HUDEP-2 (cell line): ENCODE results near the gene SCUBE1.

Experiments used
- DNase-seq, 76 experiments: peaks; one replicate each; lab custom pipeline; 2025; ENCODE audit not compliant: unreplicated experiment in 76 of 76; lab: John Stamatoyannopoulos, UW

SCUBE1 gene

GRCh38 chr22:43329061-43329460, 14.1 kb downstream of the SCUBE1 start:
- no peak for DNase-seq

- no peak for DNase-seq
These were observed 16.1 kb downstream of the SCUBE1 start for GRCh38 chr22:43327157-43327438.

DNA sequence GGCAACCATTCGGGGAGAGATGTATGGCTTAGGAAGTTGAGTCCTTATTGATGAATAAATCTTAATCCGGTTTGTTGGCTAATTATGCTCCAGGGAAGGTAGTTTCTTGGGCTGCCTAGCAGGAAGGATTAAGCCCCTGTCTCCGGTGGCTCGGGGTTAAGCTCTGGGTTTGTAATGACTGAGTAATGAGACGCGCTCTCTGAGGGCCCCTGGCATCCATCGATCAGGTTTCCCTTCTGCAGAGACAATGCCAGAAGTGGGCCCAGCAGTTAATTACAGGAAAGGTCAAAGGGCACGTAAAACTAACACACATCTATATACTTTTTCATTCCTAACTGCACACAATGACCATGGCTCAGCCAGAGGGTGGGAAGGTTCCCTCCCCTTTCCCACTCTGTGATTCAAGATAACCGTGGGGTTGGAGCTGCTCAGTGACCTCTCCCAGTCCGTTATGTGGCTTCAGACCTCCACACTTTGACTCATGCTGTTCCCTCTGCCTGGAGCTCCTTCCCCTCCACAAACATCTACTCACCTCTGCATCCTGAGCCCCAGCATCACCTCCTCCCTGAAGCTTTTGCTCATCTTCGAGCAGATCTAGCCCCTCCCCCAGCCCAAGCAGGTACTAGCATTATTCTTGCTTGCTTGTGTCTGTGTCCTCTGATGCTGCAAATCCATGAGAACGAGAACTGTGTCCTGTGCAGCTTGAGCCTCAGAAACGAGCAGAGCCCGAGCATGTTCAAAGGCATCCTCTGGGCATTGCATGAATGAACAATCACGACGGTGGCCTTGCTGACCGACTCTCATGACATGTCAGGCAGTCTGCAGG, 16.6 kb downstream of the SCUBE1 start:
- DNase-seq = no peak

- no peak for DNase-seq
These were observed 18.0 kb downstream of the SCUBE1 start for GRCh38 chr22:43325176-43325575.

DNA sequence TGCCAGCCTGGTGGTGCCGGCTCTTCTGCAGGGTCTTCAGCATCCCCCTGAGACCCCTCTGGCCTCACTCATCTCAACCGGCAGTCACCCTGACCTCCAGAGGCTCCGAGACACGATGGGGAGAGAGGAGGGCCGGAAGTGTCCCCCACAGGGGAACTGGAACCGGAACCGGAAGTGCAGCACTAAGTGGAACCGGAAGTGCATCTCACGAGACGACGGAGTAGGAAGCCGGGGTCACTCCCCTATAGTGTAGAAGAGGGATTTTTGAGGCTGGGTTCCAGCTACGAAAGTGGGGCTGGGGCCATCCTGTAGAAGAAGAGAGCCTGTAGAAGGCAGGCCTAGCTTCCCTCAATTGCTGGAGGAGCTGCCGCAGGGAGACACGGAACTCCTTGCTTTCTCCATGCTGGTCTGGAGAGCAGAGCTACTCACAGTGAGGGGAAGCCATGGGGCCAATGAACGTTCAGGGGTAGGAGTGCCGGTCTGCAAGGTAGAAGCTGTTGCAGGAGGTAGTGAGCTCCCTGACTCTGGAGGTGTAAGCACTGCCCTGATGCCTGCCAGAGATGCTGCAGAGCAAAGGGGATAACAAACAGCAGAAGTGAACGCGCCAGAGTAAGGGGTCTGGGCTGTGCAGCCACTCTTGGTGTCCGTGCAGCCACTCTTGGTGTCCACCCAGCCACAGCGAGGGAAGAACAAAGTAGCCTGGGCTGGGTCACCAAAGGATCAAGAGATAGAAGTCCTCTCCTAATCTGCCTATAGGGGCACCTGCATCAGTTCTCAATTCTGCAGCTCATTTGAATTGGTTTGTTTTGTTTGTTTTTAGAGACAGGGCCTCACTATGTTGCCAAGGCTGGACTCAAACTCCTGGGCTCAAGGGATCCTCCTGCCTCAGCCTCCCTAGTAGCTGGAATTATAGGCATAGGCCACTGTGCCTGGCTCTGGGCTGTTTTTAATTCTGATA, 21.9 kb downstream of the SCUBE1 start:
- no peak for DNase-seq

GRCh38 chr22:43319661-43320486, 23.3 kb downstream of the SCUBE1 start:
- no peak for DNase-seq

- DNase-seq = no peak
These were observed 25.9 kb downstream of the SCUBE1 start for GRCh38 chr22:43317239-43317638.

GRCh38 chr22:43315687-43316217, 27.4 kb downstream of the SCUBE1 start:
- no peak for DNase-seq

GRCh38 chr22:43314611-43315010, 28.6 kb downstream of the SCUBE1 start:
- DNase-seq = no peak

- DNase-seq = no peak
These were observed 29.2 kb downstream of the SCUBE1 start for GRCh38 chr22:43313890-43314474.

DNA sequence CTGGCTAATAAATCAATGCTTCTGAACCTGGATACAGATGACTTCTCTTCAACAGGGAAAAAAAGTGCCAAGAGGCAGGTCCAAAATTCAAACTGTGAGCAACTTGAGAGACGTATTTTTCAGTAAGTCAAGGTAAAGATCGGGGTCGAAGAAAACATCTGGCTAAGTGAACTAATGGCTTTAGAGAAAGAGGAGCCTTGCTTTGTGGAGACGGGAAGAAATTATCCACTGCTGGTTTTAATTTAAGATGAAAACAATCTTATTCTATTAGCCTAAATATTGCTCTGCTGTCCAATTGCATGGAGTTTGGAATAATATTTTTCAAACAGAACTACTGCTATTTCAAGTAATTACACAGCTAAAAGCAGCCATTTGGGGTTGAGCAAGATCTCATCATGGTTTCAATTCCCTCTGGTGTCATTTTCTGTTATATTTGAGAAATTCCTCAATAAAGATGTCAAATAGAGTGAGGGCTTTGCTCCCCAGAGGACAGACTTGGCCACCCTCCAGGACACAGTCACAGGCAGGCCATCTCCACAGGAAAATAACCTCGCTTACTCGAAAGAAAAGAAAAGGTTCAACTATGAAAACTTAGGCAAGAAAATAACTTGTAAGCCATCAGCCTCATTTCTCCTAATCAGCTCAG, 29.8 kb downstream of the SCUBE1 start:
- no peak for DNase-seq

DNA sequence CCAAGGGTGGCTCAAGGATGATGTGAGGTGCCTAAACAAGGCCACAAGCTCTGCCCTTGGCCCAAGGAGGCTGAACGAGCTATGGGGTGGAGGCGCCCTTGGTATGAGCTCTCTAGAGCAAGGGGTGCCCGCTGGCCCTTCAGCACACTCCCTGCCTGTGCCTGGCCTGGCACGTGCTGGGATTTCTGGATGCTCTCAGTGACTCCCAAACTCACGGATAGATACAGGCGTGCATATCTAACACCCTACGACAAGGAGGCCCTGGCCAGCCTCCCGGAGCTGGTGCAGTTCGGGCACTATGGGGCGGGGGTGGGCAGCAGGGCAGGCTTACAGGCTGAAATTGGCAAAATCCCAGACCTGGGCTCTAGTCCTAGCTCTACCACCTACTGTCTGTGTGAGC, 30.6 kb downstream of the SCUBE1 start:
- no peak for DNase-seq

DNA sequence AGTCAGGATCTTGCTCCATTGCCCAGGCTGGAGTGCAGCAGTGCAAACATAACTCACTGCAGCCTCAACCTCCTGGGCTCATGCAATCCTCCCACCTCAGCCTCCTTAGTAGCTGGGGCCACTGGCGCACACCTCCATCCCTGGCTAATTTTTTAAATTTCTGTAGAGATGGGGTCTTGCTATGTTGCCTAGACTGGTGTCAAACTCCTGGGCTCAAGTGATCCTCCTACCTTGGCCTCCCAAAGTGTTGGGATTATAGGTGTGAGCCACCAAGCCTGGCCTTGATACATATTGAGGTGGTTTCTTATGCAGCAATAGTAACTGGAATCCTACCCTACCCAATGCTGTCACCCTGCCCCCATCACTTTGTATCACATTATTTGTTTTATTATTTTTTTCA, 32.4 kb downstream of the SCUBE1 start:
- DNase-seq = no peak

DNA sequence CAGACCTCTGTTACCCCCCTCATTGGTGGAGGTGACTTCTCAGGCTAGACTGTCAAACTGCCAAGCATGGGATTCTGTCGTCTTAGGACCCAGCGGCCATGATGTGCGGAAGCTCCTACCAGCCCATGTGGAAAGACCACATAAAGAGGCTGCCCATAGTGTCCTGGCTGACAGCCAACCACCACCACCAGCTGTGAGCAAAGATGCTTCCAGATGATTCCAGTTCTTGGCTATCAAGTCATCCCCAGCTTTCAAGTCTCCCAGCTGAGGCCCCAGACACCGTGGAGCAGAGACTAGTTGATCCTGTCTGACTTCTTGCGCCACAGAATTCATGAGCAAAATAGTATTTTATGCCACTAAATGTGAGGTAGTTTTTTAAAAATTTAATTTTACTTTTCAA, 32.9 kb downstream of the SCUBE1 start:
- no peak for DNase-seq

- DNase-seq = no peak
These were observed 34.3 kb downstream of the SCUBE1 start for GRCh38 chr22:43308836-43309235.

- no peak for DNase-seq
These were observed 34.9 kb downstream of the SCUBE1 start for GRCh38 chr22:43308060-43308830.

DNA sequence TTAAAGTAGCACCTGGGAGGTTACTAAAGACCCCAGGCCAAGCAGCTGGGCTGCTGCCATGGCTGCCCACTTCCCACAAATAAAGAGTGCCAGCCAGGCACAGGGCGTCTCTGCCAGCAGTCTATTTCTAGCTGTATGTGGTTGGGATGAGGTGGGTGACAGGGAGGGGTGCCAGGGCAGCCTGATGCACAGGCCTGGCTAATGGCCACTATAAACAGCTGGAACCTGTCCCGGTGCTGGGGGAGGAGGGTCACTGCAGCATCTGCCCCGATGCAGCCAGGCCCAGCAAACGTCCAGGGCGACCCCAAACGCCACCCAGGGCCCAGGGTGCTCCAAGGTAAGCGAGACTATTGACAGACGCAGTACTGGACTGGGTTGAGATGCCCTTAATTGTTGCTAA, 37.4 kb downstream of the SCUBE1 start:
- no peak for DNase-seq

DNA sequence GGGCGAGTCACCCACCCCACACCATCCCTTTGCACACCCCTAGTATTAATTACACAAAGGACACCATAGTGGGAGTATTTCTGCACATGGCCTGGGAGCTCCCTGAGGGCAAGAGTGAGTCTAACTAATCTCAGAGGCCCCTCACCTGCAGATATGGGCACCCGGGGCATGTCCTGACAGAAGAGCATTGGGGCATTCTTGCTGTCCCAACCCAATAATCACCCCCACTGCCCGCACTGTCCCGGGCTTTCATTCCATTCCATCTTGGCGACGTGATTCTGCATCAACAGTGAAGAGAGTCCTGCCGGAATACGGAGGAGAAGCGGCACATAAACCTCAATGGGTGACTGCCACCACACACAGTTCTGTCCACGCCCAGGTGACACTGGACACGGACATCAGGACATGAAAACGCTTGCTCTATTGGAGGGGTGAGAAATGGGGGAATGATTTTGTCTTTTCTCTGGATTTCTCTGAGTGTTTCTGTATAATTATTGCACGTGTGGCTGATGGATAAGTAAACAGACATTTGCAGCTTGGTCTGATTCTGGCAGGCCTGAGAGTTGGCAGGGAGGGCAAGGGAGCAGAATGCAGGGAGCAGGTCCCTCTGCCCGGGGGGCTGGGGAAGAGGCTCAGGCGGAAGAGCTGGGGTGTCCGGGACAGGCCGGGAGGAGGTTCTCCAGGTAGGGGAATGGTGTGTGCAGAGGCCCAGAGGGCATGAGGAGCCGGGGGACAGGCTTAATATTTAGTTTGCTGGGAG, 38.2 kb downstream of the SCUBE1 start:
- DNase-seq = no peak

DNA sequence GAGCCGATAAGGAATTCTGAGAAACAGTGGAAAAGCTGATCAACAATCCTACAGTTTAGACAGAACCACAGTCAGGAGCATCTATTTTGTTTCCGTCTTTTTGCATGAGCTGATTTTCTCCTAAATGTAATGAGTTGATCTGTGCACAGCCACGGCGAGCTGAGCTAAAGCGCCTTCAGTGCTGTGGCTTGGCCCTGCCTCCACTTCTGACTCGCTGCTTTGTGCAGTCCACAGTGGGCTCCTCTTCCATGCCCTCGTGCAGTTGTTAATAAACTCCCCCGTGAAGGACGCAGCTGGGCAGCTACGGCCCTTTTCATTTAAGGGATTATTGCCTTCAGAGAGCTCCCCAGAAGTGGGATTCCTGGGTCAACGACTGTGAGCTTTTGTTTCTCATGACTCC, 39.4 kb downstream of the SCUBE1 start:
- DNase-seq = no peak
